ENCODE measurements around the gene CCBE1. TPM values are rescaled to one million over a fixed set of nuclear protein-coding genes. Genes with fewer than 3 reads are reported as not detected.

CCBE1 gene
- total and polyA plus RNA-seq, 9 of the 15 experiments (the other 6 are each of a cell fraction or from before 2014, with no cell fraction given): 0.20 TPM; not detected in 8

DNA sequence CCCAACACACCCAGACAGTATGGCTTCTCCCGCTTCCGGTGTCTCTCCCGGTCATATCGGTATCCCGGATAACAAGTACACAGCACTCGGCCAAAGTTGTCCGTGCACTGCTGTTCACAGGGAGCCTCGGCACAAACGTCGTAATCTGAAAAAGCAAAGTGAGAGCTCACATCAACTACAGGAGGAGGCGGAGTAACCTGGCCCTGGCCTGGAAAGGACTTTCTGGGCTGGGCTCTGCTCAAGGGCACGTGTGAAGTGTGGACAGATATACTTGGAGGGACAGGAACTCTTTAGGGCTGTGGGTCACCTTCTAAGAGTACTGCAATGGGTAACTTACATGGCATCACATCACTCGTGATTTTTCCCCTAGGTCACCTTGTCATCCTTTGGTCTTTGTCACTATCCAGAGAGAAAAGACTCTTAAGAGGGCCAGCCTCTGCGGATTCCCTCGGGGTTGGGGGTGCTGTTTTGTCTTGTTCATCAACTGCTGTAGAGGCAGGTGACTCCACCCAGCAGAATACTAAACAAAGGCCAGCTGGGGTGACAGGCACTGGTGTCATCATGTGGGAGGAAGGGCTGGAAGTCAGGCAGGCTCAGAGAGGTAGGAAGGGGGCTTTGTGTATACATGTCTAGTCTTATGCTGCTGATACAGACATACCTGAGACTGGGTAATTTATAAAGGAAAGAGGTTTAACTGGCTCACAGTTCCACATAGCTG, 227.6 kb downstream of the CCBE1 start (continued):
- no peak for TF ChIP-seq KAT2B (IDR thresholded peaks at IDR 0.05; ENCODE audit: low read depth, low read length)
- no peak for TF ChIP-seq TAF9B (IDR thresholded peaks at IDR 0.05; ENCODE audit: partially characterized antibody)
- no peak for TF ChIP-seq GATAD2B (IDR thresholded peaks at IDR 0.05; ENCODE audit: borderline replicate concordance)
- TF ChIP-seq HDAC3 (IDR thresholded peaks at IDR 0.05; ENCODE audit: borderline replicate concordance, partially characterized antibody): no peak
- TF ChIP-seq ADNP (tag; IDR thresholded peaks at IDR 0.05): no peak
- no peak for TF ChIP-seq PTTG1 (tag; IDR thresholded peaks at IDR 0.05; ENCODE audit: low read depth)

DNA sequence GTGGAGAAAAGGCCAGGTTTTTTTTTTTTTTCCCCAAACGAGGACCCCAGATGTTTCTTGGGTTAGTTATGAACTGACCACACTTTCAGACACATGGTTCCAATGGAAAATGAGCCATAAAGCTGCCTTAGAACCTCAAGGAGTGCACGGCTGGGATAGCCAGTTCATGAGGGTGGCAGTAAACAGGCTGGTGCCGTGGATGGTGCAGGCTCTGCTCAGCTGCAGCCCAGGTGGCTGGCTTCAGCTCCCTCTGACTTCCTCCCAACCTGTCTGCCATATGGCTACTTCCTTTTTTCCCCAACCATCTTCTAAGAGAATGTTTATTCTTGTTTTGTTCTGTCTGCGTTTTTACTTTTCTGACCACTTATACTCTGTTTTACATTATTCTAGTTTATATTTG, 228.4 kb downstream of the CCBE1 start:
- DNase-seq (ENCODE audit: extremely low read depth in 1 of 4, low spot score in 3 of 4) (no peak), FAIRE-seq (no peak), ATAC-seq (no peak)
- H3K9me3 ChIP-seq (replicated peaks; ENCODE audit: control insufficient read depth, insufficient read depth, low read depth, low read length): no peaks in the 10 kb centered on the region
- POLR2A ChIA-PET: interaction anchor here (0.7 kb wide), 1 partner anchor 295 kb away, joined by 3 read pairs; no protein-coding TSS in a partner anchor
- H3K4me1 ChIP-seq (replicated peaks in 1 of 2; ENCODE audit: control insufficient read depth in 2 of 2, insufficient read depth in 2 of 2, low read length in 2 of 2): no peaks in the 10 kb centered on the region
- BruUV-seq (replicated peaks): no TSS peak
- intact Hi-C loops (cut with micrococcal nuclease): no loop called here
- H4K20me1 ChIP-seq (replicated peaks; ENCODE audit: control insufficient read depth, insufficient read depth, low read length): no peaks in the 10 kb centered on the region
- no peaks in the 10 kb centered on the region for H3K9me1 ChIP-seq (ENCODE audit: control insufficient read depth, insufficient read depth, low read length)
- no peaks in the 10 kb centered on the region; a peak in 1 of 5 replicates for H3K27me3 ChIP-seq (ENCODE audit: control insufficient read depth in 2 of 2, insufficient read depth in 2 of 2, low read length in 2 of 2)
- no peak overlapping the region for H3K4me3 ChIP-seq
- no peak overlapping the region for H3K27ac ChIP-seq (ENCODE audit: extremely low read depth, low read depth, low read length)
- H3K36me3 ChIP-seq (ENCODE audit: control insufficient read depth, insufficient read depth, low read length): no peaks in the 10 kb centered on the region
- in situ Hi-C loops (cut with MboI): no loop called here
- WGBS (ENCODE audit: insufficient coverage, low coverage, missing lambda C conversion rate): 0% methylated on average over 4 of the region's 4 CpGs
- H2AFZ ChIP-seq (ENCODE audit: low read depth, low read length): no peak overlapping the region
- H3K79me2 ChIP-seq (ENCODE audit: control insufficient read depth, insufficient read depth, low read length): no peaks in the 10 kb centered on the region
- no peak overlapping the region for H3K4me2 ChIP-seq (ENCODE audit: insufficient read depth, low read length)
- CTCF ChIA-PET (ENCODE audit: low intra/inter-chr PET ratio): no interaction called here
- no peak overlapping the region for H3K9ac ChIP-seq (ENCODE audit: insufficient read depth in 1 of 2, low read depth in 2 of 2, low read length in 2 of 2)
- no peak for TF ChIP-seq ZNF445 (CRISPR knock-in tag; IDR thresholded peaks at IDR 0.05; ENCODE audit: low read depth)
- TF ChIP-seq ZNF24 (IDR thresholded peaks at IDR 0.05): no peak
- no peak for TF ChIP-seq BRD9 (IDR thresholded peaks at IDR 0.05; ENCODE audit: low read depth, partially characterized antibody)
- TF ChIP-seq L3MBTL2 (IDR thresholded peaks at IDR 0.05): no peak
- TF ChIP-seq GTF2E2 (tag; IDR thresholded peaks at IDR 0.05): no peak
- TF ChIP-seq GTF2F1 (IDR thresholded peaks at IDR 0.05; ENCODE audit: low read depth, low read length): no peak
- no peak for TF ChIP-seq MTA1 (IDR thresholded peaks at IDR 0.05; ENCODE audit: borderline replicate concordance)
- TF ChIP-seq RBM17 (IDR thresholded peaks at IDR 0.05; ENCODE audit: borderline replicate concordance, low read depth, low read length): no peak
- no peak for TF ChIP-seq RCOR1 (IDR thresholded peaks at IDR 0.05; ENCODE audit: borderline replicate concordance in 1 of 2, low read depth in 2 of 2, low read length in 2 of 2)
- TF ChIP-seq ZNF589 (CRISPR knock-in tag; IDR thresholded peaks at IDR 0.05; ENCODE audit: low read depth): no peak
- no peak for TF ChIP-seq ETV5 (CRISPR knock-in tag; IDR thresholded peaks at IDR 0.05; ENCODE audit: low read depth)
